Right lobe of liver (tissue), 6 donors: Measurements from ENCODE around the gene ZNF574. TPM values are rescaled to one million over a fixed set of nuclear protein-coding genes. Genes with fewer than 3 reads are reported as not detected.
"Not testable (repeated sequence)": the region's sequence is repeated elsewhere in the genome, so short reads cannot be mapped to it uniquely, and the experiment has no call there.

Experiments used
- ATAC-seq, 4 donors: fragments of 200-7000 bp; cut with Tn5 transposase; one replicate each; pipeline ENCODE4 v1.9.1; 2020; ENCODE audit warnings: mild to moderate bottlenecking in 4 of 4, moderate library complexity in 4 of 4
- DNase-seq, 3 donors: peaks; one replicate each; pipeline ENCODE4 v3.0.0-alpha.2; 2020
- H3K27ac ChIP-seq, 3 donors: fragments of 200-600 bp; one replicate each; pipeline ENCODE4 v1.8.0; 2022
- H3K27me3 ChIP-seq, 2 donors: fragments of 200-600 bp; one replicate each; pipeline ENCODE4 v1.8.0; 2022
- H3K36me3 ChIP-seq, 4 donors: fragments of 200-600 bp; sonication (generic) in 1 of 4; one replicate each; pipeline versions ENCODE4 v1.5.1 to v1.8.0; 2017 to 2022; ENCODE audit warnings: control low read depth in 1 of 4
- H3K4me1 ChIP-seq, 4 donors: fragments of 200-600 bp; sonication (generic) in 1 of 4; one replicate each; pipeline versions ENCODE4 v1.5.1 to v1.8.0; 2017 to 2022; ENCODE audit warnings: control low read depth in 1 of 4
- H3K4me3 ChIP-seq, 3 donors: fragments of 200-600 bp; one replicate each; pipeline ENCODE4 v1.8.0; 2022
- H3K9me3 ChIP-seq, 4 donors: fragments of 200-600 bp; sonication (generic) in 1 of 4; one replicate each; pipeline versions ENCODE4 v1.5.1 to v1.8.0; 2017 to 2022; ENCODE audit warnings: control low read depth in 1 of 4
- CTCF ChIP-seq, 4 donors: fragments of 200-600 bp in 3 of 4; fragments of 450-650 bp in 1 of 4; IDR thresholded peaks; one replicate each; pipeline versions ENCODE4 v1.5.1 to v1.8.0; 2016 to 2022; ENCODE audit warnings: antibody characterized with exemption in 4 of 4, mild to moderate bottlenecking in 2 of 4
- POLR2A ChIP-seq: fragments of 450-650 bp; IDR thresholded peaks from one replicate; pipeline ENCODE4 v1.6.1; 2017; ENCODE audit warnings: antibody characterized with exemption, mild to moderate bottlenecking
- WGBS: methylation state at CpG from one replicate; pipeline ENCODE4 v1.1.6; 2018; ENCODE audit warnings: low coverage, low lambda C conversion rate; ENCODE audit not compliant: insufficient coverage; ENCODE audit errors: missing lambda C conversion rate; 5-methylcytosine and 5-hydroxymethylcytosine counted together
- intact Hi-C, 2 donors: fragments of 100-400 bp; cut with DNase I; formaldehyde crosslinking; loops; one replicate each; pipeline versions ENCODE4 v1.11.2 to v1.14.1; 2022
- total RNA-seq, 6 experiments: library from RNA; depleted of rRNA in 2 of 6; stranded (reverse); fragments of >200 nt in 2 of 6; fragmentation: NEBNext Ultra II Directional in 3 of 6; extraction: Animal tissue kit (Norgen Biotek cat#: 25700) in 3 of 6; gene quantifications; one replicate each; pipeline versions ENCODE4 v1.1.0 to v1.2.4, GENCODE V29; 2016 to 2023
- donor health status: DM: no; HTN: yes; CAD: no.
- donor health status: DM: no; HTN: no; CAD: no.
- donor health status: DM: no; HTN: no; CAD: no.
- donor health status: DM: no; HTN: yes; CAD: no.
- donor health status: DM: no; HTN: yes; CAD: no.

Gene ZNF574
- total RNA-seq, 6 experiments from 2014 or later, result 4.3 to 5.8 (median 4.7) TPM

- ATAC-seq (no peak), DNase-seq (no peak)
- no peaks in the 10 kb centered on the region for H3K27me3 ChIP-seq
- no peak overlapping the region for H3K27ac ChIP-seq
- no peak for TF ChIP-seq CTCF (IDR thresholded peaks at IDR 0.05)
- WGBS, result 63% methylated on average over 2 of the region's 6 CpGs
- no peaks in the 10 kb centered on the region for H3K4me1 ChIP-seq
- no peaks in the 10 kb centered on the region for H3K9me3 ChIP-seq
- intact Hi-C loops, result no loop called here
- H3K36me3 ChIP-seq, result no peaks in the 10 kb centered on the region
- no peak overlapping the region for H3K4me3 ChIP-seq
Observed at GRCh38 chr19:42099336-42099925, 23.5 kb downstream of the ZNF574 start.

GRCh38 chr19:42100241-42100640 is 24.3 kb downstream of the ZNF574 start:
- WGBS, result 89% methylated on average over 10 of the region's 10 CpGs
- H3K4me3 ChIP-seq, intact Hi-C loops, H3K4me1 ChIP-seq, H3K36me3 ChIP-seq, H3K27ac ChIP-seq, H3K27me3 ChIP-seq, DNase-seq, H3K9me3 ChIP-seq, ATAC-seq: not testable (repeated sequence)

- DNase-seq, result no peak
- intact Hi-C loops, result no loop called here
- H3K4me3 ChIP-seq, result no peak overlapping the region
- WGBS, result 82% methylated on average over 2 of the region's 2 CpGs
- no peak for TF ChIP-seq POLR2A
- no peak for TF ChIP-seq CTCF (IDR thresholded peaks at IDR 0.05)
- no peak for ATAC-seq
- H3K9me3 ChIP-seq, result no peaks in the 10 kb centered on the region
- H3K27ac ChIP-seq, result no peak overlapping the region
- H3K4me1 ChIP-seq, result no peaks in the 10 kb centered on the region
- no peaks in the 10 kb centered on the region for H3K27me3 ChIP-seq
- no peaks in the 10 kb centered on the region for H3K36me3 ChIP-seq
Observed at GRCh38 chr19:42102877-42103276, 26.9 kb downstream of the ZNF574 start.

- DNase-seq (no peak), ATAC-seq (no peak)
- Histone ChIP-seq H3K27me3 (no peaks in the 10 kb centered on the region), H3K4me1 (no peaks in the 10 kb centered on the region), H3K36me3 (no peaks in the 10 kb centered on the region), H3K4me3 (no peak overlapping the region), H3K27ac (no peak overlapping the region), H3K9me3 (no peaks in the 10 kb centered on the region)
- TF ChIP-seq CTCF (IDR thresholded peaks at IDR 0.05), result no peak
- no peak for TF ChIP-seq POLR2A
- intact Hi-C loops, result no loop called here
- WGBS, result 35% methylated on average over 2 of the region's 2 CpGs
Observed at GRCh38 chr19:42105368-42105767, 29.4 kb downstream of the ZNF574 start.

GRCh38 chr19:42108527-42109389 is 32.8 kb downstream of the ZNF574 start:
- TF ChIP-seq CTCF (IDR thresholded peaks at IDR 0.05), result peak; percentile 80 to 98 (median 91)
- no peak for TF ChIP-seq POLR2A
- DNase-seq (peak; percentile 71 to 77 (median 75)), ATAC-seq (peak; percentile 87 to 99 (median 92))
- Histone ChIP-seq H3K27ac (no peak overlapping the region), H3K9me3 (no peaks in the 10 kb centered on the region), H3K4me3 (no peak overlapping the region), H3K27me3 (no peaks in the 10 kb centered on the region), H3K36me3 (no peaks in the 10 kb centered on the region), H3K4me1 (no peaks in the 10 kb centered on the region)
- WGBS, result 11% methylated on average over 12 of the region's 16 CpGs
- intact Hi-C loops, result no loop called here
